D721Med (cell line): ENCODE results near the gene SCN11A.

Source experiments
- DNase-seq: peaks from one replicate; pipeline ENCODE4 v3.0.0; 2011; ENCODE audit warnings: low spot score; ENCODE audit not compliant: insufficient read length
- FAIRE-seq: peaks from 2 replicates; lab custom pipeline; 2011; peaks lifted over from hg19 to GRCh38; lab: Jason Lieb, UNC
- CTCF ChIP-seq: IDR thresholded peaks from 2 replicates; pipeline ENCODE4 v1.5.1; 2012; ENCODE audit warnings: mild to moderate bottlenecking, control low read depth; ENCODE audit not compliant: insufficient read depth; ENCODE audit errors: missing control alignments

Gene SCN11A

GRCh38 chr3:39088456-39088855, 36.7 kb upstream of the SCN11A start:
- no peak for DNase-seq
- no peak for FAIRE-seq
- no peak for TF ChIP-seq CTCF

- TF ChIP-seq CTCF: no peak
- no peak for DNase-seq
- no peak for FAIRE-seq
Observed at GRCh38 chr3:39086144-39086543, 34.4 kb upstream of the SCN11A start.

- FAIRE-seq (no peak), DNase-seq (no peak)
- no peak for TF ChIP-seq CTCF
Observed at GRCh38 chr3:39082666-39083313, 31.0 kb upstream of the SCN11A start.

GRCh38 chr3:39080026-39080425, 28.3 kb upstream of the SCN11A start:
- TF ChIP-seq CTCF: no peak
- DNase-seq (no peak), FAIRE-seq (no peak)

GRCh38 chr3:39079530-39079929, 27.8 kb upstream of the SCN11A start:
- FAIRE-seq (no peak), DNase-seq (no peak)
- peak; percentile 14 for TF ChIP-seq CTCF

- no peak for TF ChIP-seq CTCF
- DNase-seq (no peak), FAIRE-seq (no peak)
Observed at GRCh38 chr3:39075910-39076309, 24.2 kb upstream of the SCN11A start.

- FAIRE-seq: no peak
- DNase-seq: no peak
- TF ChIP-seq CTCF: no peak
Observed at GRCh38 chr3:39068556-39068955, 16.8 kb upstream of the SCN11A start.
